Skeletal muscle cell (primary cell): ENCODE measurements around the gene CBX1.

Experiments
- DNase-seq: peaks from one replicate; pipeline ENCODE4 v3.0.0-alpha.2; 2010; ENCODE audit warnings: low read depth
- H3K4me3 ChIP-seq: 2 replicates; pipeline ENCODE4 v1.5.1; 2011; ENCODE audit warnings: low read depth, mild to moderate bottlenecking, control low read depth, low read length, moderate library complexity

CBX1 gene

DNA sequence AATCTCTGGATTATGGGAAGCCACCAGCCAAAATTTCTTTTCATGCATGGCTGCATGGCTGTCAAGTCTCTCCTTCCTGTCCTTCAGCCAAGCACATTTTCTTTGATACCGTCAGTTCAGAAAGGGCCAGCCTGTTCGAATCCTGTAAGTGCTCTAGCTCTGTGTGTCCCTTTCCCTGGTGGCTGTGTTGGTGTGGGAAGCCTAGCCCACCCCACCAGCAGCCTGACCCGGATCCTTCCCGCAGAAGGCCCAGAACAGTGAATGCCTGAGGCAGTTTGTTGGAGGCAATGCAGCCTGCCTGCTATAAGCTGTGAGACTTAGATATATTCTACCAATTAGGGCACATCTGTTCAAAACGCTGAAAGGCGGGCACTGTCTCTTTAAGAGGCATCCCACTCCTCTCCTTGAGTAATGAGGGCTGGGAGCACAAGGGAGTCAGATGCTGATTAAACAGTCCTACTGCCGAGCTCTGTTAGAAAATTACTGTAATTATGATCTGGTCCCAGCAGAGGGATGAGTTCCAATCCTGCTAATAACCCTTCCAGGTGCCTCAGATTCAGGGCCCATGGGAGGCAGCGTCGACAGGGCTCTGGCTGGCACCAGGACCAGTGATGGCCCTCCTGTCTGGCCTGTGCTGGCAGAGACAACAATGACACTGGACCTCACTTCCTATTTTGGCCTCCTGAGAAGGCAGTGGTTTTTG is 24.7 kb upstream of the CBX1 start:
- DNase-seq: no peak
- H3K4me3 ChIP-seq: no peak overlapping the region

DNA sequence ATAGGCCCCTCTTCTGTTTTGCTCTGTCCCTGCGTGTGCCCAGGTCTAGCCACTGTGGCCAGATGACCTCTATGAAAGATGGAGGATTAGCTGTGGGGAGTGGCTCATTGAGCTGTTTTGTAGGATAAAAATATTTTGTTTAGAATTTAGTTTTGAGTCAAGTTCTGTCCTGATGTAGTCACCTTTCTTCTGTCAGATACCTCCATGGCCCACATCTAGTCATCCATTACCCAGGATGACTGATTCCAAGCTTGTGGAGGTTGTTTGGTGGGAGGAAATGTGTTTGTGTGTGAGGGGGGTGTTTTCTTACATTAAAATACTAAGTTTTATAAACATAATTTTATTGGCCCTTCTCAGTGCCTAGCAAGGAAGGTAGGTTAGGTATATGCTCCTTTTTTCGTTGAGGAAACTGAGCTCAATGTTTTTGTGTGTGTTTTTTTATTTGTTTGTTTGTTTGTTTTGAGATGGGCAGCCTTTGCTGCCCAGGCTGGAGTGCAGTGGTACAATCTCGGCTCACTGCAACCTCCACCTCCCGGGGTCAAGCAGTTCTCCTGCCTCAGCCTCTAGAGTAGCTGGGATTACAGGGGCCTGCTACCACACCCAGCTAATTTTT is 22.6 kb upstream of the CBX1 start:
- DNase-seq: no peak
- no peak overlapping the region for H3K4me3 ChIP-seq

DNA sequence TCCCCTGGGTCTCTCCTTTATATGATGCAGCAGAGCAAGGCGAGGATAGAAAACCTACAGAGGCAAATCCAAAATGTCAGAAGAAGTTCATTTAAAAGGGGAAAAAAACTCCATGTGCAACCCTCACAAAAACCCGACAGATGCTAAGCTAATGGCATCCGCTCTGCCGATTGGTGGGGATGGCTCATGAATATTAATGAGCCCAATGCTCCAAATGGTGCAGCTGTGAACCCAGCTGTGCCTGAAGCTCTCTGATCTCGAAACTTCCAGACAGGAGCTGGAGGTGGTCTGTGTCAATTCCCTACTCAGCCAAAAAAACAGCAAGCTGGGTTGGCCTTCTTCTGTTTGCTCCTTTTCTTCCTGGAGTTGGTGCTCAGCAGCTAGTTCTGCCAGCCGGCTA is 21.8 kb upstream of the CBX1 start:
- H3K4me3 ChIP-seq: no peak overlapping the region

DNA sequence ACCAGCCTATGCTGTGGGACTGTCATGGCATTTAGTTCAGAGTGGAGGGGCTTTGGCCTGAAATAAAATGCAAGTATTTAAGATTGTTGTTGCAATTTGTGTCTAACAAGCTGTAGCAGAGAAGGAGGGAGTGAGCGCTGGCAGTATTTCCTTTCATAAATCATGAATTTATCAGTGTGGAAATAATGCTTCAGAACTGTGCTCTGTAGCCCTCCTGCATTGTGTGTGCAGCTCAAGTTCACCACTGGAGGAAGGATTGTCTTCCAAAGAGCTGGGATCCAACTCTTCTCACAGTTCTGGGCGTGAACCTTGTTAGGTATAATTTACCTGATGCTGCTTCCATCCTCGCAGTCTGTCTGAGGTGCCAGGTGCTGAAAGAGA is 21.4 kb upstream of the CBX1 start:
- DNase-seq: no peak
- H3K4me3 ChIP-seq: no peak overlapping the region

More for the DNA sequence above, 21.8 kb upstream of the CBX1 start:
- no peak for DNase-seq

DNA sequence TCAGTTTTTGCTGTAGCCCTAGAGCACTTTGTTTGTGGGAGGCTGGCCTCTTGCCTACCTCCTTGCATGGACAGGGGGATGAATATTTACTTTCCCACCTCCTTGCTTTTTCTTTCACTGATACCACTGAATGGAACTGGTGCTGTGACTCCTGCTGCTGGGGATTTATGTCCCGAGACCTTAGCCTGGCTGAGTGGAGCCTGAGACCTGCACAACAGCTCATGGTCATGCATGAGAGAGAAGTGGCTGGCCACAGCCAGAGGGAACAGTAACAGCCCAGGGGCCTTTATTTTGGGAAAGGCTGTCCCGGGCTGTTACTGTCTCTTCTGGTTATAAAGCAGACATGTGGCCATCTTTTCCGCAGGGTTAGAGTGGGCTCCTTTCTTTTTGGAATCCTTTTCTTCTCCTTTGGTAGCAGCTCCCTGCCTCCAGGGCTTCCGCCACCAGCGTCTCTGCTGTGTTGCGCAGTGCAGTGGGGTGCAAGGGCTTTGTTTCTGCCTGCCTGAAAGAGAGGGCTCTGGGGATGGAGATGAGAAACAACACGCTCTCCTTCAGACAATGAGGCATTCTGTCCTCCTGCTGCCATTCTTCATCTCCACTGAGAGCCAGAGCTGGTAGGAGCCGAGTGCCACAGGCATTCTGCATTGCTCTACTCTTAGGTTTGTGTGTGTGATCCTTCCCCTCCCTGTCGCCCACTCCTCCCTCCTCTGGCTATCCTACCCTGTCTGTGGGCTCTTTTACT is 20.8 kb upstream of the CBX1 start:
- H3K4me3 ChIP-seq: no peak overlapping the region
- no peak for DNase-seq

DNA sequence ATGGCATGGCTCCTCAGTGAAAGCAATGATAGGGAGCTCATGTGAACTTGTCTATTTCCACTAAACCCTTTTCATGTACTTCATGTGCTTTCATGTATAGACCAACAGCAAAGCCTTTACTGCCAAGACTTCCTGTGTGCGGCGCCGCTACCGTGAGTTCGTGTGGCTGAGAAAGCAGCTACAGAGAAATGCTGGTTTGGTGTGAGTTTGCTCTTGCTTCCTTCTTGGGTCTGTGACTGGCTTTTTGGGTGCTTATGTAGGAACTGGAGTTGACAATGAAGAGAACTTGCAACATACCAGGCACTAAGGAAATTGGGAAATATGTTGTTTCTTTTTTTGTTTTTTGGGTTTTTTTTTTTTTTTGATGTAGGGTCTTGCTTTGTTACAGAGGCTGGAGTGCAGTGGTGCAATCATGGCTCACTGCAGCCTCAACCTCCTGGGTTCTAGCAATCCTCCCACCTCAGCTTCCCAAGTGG is 12.0 kb upstream of the CBX1 start:
- DNase-seq: no peak
- H3K4me3 ChIP-seq: no peak overlapping the region

DNA sequence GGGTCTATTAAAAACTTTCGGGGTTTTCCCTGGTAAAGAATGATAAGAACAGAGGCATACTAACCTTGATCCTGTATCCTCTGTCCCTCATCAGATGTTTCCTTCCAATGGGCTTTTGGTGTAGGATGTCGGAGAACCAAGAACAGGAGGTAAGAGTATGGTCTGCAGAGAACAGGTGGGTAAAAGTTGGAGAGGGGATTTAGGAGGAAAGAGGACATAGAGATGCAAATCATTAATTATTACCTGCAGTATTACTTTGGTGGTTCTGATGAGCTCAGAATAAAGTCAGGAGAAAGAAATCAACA is 10.6 kb upstream of the CBX1 start:
- no peak for DNase-seq

DNA sequence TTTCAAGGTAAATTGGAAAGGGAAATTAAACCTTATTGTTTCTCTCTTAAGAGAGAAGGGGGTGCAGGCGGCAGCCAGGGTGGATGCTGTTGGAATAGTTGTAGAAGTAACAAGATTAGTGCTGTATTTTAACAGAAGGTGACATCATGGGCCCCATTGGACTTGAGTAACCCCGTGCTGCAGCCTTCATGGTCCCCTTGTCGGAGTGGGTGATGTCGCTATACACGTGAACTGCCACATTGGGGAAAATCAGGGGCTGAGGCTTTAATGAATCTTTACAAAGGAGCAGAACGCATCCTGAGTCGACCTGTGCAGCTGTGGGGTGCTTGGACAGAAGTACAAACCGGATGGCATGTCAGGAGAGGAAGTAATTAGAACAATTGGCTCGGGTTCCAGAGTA is 9.5 kb upstream of the CBX1 start:
- no peak for DNase-seq
- no peak overlapping the region for H3K4me3 ChIP-seq

More for the DNA sequence above, 10.6 kb upstream of the CBX1 start:
- H3K4me3 ChIP-seq: no peak overlapping the region

DNA sequence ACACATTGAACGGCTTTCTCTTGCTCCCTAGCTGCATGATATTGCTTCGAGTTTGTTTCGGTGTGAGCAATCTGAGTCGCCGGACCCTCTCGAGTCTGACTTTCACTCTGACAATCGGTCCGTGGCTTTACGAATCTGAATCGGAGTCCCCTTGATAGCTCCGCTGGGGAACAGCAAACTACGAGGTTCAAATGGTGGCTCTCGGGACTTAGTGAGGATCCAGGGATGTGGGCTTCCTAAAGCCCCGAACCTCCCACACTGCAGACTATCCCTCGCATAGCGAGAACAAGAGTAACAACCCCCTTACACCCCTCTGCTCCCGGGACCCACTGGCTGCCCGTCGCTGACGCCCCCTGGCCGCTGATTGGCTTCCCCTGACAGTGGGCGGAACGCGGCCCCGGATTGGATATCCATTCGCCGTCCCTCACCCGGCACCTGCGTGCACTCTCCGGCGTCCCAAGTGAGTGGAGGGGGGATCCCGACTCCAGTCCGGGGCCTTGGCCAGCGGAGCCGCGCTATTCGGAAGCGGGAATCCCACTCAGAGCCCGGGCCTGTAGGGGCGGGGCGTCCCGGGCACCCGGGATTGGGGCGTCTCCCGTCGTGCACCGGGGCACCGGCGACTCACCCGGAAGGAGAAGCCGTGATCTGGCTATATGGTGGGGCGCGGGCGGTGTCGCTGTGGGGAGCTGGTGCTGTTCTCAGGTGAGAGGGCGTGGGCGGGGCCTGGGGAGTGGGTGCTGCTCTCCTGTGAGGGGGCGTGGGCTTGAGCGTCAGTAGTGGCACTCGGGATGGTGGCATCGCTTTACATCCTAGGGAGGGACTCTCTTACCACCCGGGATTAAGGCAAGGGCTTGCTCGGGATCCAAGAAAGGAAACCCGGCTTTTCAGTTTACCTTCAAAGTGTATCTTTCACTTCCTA is 6.1 kb upstream of the CBX1 start, which contains the start of gene SNX11:
Gene SNX11, plus strand, starts transcription at position 630 of the 919 bp plus-strand sequence. CDS start 4,278 bp downstream, outside the sequence.
- peak within 1 kb of the TSS; percentile 79 for H3K4me3 ChIP-seq
- peak; percentile 45 for DNase-seq

DNA sequence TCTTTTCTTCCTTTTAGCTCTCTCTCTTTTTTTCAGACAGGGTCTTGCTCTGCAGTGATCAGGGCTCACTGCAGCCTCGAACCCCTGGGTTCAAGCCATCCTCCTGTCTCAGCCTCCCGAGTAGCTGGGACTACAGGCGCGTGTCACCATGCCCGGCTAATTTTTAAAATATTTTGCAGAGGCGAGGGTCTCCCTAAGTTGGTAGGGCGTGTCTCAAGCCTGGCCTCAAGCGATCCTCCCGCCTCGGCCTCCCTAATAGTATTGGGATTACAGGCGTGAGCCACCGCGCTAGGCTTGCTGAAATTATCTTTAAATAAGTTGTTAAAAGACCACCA is 5.5 kb upstream of the CBX1 start:
- no peak for DNase-seq
- H3K4me3 ChIP-seq: peak overlapping the region; percentile 79

DNA sequence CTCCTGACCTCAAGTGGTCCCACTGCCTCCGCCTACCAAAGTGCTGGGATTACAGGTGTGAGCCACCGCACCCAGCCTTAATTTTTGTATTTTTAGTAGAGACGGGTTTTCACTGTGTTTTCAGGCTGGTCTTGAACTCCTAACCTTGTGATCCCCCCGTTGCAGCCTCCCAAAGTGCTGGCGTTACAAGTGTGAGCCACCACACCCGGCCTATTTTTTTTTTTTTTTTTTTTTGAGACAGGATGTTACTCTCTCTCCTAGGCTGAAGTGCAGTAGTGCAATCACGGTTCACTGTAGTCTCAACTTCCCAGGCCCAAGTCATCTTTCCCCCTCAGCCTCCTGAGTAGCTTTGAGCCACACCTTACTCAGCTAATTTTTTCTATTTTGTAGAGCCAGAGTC is 3.2 kb upstream of the CBX1 start:
- H3K4me3 ChIP-seq: no peak overlapping the region
- DNase-seq: no peak

DNA sequence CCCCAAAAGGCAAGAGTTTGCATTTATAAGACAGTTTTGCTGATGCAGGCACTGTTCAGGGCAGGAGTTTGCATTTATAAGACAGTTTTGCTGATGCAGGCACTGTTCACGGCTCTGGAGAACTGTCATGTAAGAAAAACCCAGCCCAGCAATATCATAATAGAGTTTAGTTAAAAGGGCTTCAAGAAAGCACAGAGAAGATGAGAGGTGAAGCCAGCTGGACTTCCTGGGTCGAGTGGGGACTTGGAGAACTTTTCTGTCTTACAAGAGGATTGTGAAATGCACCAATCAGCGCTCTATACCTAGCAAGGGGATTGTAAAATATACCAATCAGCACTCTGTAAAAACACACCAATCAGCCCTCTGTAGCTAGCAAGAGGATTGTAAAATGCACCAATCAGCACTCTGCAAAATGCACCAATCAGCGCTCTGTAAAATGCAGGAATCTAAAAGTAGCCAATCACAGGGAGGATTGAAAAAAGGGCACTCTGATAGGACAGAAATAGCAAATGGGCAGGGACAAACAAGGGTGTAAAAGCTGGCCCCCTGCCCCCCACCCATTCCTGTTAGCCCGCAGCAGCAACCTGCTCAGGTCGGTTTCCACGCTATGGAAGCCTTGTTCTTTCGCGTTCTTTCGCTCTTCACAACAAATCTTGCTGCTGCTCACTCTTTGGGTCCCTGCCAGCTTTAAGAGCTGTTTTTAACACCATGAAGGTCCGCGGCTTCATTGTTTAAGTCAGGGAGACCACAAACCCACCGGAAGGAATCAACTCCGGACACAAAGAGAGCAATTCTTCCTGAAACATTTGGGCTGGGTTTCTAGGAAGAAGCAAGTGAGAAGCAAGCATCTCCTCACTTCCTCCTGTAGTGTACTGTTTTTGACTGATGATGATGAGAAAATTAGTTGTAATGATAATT is 1.8 kb upstream of the CBX1 start:
- no peak overlapping the region for H3K4me3 ChIP-seq
- DNase-seq: no peak

DNA sequence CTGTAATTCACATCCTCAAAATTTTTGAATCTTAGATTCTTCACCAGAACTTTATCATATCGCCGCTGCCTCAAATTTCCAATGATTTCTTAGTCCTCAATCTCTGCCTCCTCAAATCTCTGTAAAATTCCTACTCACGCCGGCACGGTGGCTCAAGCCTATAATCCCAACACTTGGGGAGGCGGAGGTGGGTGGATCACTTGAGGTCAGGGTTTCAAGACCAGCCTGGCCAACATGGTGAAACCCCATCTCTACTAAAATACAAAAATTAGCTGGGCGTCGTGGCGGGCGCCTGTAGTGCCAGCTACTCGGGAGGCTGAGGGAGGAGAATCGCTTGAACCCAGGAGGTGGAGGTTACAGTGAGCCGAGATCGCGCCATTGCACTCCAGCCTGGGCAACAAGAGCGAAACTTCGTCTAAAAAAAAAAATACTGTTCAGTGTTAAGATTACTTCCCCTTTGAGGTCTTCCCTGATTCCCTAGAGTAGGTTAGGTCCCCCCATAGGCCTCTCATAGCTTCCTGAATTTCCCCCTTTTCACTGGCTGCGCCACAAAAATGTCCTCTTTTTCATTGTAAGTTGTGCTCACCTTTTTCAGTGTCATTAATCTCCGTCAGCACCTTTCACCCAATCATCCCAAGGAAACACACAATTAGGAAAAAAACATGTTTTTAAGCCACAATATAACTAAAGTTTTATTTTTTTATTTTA is 919 bp upstream of the CBX1 start:
- H3K4me3 ChIP-seq: peak overlapping the region; percentile 87
- no peak for DNase-seq

DNA sequence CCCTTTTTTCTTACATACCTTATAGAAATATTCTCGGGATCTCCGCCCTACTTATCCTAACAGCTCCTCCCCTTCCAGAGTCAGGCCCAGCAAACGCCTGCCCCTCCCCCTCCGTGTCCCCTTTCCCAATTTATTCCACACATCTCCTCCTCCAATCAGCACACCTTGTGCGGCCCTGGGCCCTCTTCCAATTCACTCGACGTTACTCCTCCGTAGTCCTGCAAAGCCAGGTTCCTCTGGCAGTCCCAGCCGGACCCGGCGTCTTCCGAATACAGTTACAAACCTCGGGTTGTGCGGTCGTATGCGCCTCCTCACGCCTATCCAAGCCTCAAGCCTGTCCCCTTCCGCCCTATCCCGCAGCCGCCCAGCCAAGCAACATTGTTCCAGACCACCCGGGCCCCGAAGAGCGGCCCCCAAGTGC is 677 bp downstream of the CBX1 start:
- peak; percentile 17 for DNase-seq
- H3K4me3 ChIP-seq: peak overlapping the region; percentile 87

DNA sequence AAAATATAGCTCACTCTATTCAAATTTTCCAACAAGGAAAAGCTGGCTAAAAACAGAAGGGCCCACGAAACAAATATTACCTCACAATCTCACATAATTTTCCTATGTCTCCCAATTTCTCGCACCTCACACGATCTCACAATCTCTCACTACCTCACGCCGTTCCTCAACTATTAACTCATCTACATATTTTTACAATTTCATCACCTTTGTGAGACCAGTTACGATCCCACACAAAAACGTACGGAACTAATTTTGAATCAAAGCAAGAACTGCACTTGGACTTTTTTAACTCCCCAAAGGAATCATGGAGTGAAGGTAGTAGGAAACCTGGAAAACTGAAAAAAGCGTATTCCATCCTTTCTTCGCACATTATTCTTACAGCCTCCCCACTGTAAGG is 1.1 kb downstream of the CBX1 start:
- DNase-seq: no peak
- peak overlapping the region; percentile 87 for H3K4me3 ChIP-seq

DNA sequence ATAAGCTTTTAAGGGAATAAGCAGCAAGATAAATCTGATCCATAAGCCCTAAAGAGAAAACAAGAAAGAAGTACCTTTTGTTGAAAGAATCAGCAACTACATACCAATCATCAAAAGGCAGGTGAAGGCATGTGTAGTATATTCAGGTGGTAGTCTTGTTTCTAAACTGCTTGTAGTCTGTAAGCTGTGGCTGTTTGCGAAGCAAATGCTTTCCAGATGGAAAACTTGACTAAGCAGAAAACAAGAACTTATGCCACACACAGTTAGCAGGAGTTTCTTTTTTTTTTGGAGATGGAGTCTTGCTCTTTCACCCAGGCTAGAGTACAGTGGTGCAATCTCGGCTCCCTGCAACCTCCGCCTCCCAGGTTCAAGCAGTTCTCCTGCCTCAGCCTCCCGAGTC is 5.7 kb downstream of the CBX1 start:
- no peak for DNase-seq
- H3K4me3 ChIP-seq: no peak overlapping the region

DNA sequence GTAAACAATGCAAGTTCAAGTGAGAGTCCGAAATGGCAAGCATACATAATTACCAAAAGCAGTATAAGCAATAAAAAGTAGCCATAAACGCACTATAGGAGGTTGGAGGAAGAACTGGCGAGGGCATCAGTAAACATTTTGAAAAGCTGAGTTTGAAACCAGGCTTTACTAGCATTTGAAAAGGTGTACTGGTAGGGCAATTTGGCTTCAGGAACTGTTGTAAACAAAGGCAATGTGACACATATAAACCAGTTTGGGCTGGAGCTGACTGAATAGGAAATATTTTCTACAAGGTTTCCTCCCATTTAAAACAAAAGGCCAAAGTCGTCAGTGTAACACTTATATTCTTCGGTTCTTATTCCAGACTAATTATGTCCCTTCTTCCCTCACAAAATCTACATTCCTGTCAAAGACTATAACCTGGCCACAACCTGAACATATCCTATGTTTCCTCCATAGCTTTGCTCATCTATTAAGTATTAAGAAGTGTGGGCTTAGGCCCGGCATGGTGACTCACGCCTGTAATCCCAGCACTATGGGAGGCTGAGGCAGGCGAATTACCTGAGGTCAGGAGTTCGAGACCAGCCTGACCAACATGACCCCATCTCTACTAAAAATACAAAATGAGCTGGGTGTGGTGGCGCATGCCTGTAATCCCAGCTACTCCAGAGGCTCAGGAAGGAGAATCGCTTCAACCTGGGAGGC is 7.8 kb downstream of the CBX1 start:
- no peak overlapping the region for H3K4me3 ChIP-seq
- no peak for DNase-seq

DNA sequence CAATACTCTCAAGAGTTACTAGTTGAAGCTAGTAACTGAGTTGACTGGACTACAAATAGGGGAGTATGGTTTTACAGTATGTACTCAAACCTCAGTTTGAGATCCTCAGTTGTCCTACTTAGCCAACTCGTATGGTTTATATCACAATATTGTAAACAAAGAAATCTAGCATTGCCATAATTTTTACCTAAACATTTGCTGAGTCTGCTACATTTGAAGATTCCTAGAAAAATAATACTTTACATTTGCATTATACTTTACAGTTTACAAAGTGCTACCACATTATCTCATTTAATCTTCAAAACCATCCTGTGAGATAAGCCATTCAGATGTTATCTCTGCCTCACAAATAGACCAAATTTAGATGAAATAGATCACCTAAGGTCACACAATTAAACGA is 16.3 kb downstream of the CBX1 start:
- no peak for DNase-seq

More for the DNA sequence above, 16.3 kb downstream of the CBX1 start:
- no peak overlapping the region for H3K4me3 ChIP-seq
